Measurements from ENCODE around the gene LLGL1. TPM values are rescaled to one million over a fixed set of nuclear protein-coding genes. Genes with fewer than 3 reads are reported as not detected.

LLGL1 gene
- total RNA-seq, 1 experiment from 2014 or later, result 16.4 TPM

GRCh38 chr17:18253947-18254821, 28.7 kb downstream of the LLGL1 start:
- Mint-ChIP-seq H3K4me1 (ENCODE audit: insufficient read depth, unreplicated experiment) (peaks cover 5% of the 10 kb centered on the region), H3K27me3 (ENCODE audit: insufficient read depth, unreplicated experiment) (no peaks in the 10 kb centered on the region), H3K27ac (ENCODE audit: low read depth, unreplicated experiment) (no peak overlapping the region), H3K36me3 (ENCODE audit: insufficient read depth, unreplicated experiment) (peaks cover 77% of the 10 kb centered on the region), H3K9me3 (ENCODE audit: unreplicated experiment) (no peaks in the 10 kb centered on the region), H3K4me3 (ENCODE audit: unreplicated experiment) (no peak overlapping the region)
- POLR2A ChIA-PET, result no interaction called here
- DNase-seq (ENCODE audit: unreplicated experiment), result no peak
- no peak for TF ChIP-seq CTCF (IDR thresholded peaks at IDR 0.05; ENCODE audit: unreplicated experiment)
- BruUV-seq (replicated peaks), result no TSS peak
- intact Hi-C loops (cut with micrococcal nuclease), result no loop called here
- CTCF ChIA-PET, result interaction anchor here (1.1 kb wide), 1 partner anchor 11 kb away, joined by 3 read pairs; no protein-coding TSS in a partner anchor

- POLR2A ChIA-PET, result interaction anchor here (3.0 kb wide), 1 partner anchor 19 kb away, joined by 13 read pairs; no protein-coding TSS in a partner anchor
- CTCF ChIA-PET, result interaction anchor here (0.5 to 0.8 kb wide), 4 partner anchors 19 to 963 kb away, joined by 3 to 4 read pairs (median 3); no protein-coding TSS in a partner anchor
- peaks cover 70% of the 10 kb centered on the region for H3K36me3 Mint-ChIP-seq (ENCODE audit: insufficient read depth, unreplicated experiment)
- H3K27ac Mint-ChIP-seq (ENCODE audit: low read depth, unreplicated experiment), result no peak overlapping the region
- no peaks in the 10 kb centered on the region for H3K9me3 Mint-ChIP-seq (ENCODE audit: unreplicated experiment)
- DNase-seq (ENCODE audit: unreplicated experiment), result no peak
- no peak for TF ChIP-seq CTCF (IDR thresholded peaks at IDR 0.05; ENCODE audit: unreplicated experiment)
- BruUV-seq (replicated peaks), result no TSS peak
- intact Hi-C loops (cut with micrococcal nuclease), result no loop called here
- H3K4me3 Mint-ChIP-seq (ENCODE audit: unreplicated experiment), result no peak overlapping the region
- no peaks in the 10 kb centered on the region for H3K27me3 Mint-ChIP-seq (ENCODE audit: insufficient read depth, unreplicated experiment)
- peaks cover 5% of the 10 kb centered on the region for H3K4me1 Mint-ChIP-seq (ENCODE audit: insufficient read depth, unreplicated experiment)
These were observed 29.6 kb downstream of the LLGL1 start for GRCh38 chr17:18254888-18255649.

DNA sequence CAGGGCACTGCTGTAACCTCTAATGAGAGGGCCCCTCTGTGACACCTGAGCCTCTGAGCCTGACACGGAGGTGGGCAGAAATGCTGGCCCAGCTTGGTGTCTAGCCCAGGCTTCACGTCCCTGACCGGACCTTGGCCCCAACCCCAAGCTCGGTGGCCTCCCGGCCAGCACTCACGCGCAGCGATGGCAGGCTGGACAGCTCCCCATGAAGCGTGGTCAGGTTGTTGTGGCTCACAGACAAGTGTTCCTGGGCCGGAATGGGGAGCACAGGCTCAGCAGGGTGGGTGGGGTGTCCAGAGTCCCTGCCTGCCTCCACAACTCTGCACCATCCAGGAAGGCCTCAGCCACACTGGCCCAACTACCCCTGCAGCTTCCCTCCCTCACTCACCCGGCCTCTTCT, 30.9 kb downstream of the LLGL1 start:
- BruUV-seq (replicated peaks), result no TSS peak
- no peak overlapping the region for H3K27ac Mint-ChIP-seq (ENCODE audit: low read depth, unreplicated experiment)
- intact Hi-C loops (cut with micrococcal nuclease), result no loop called here
- ChIA-PET CTCF (interaction anchor here (0.8 to 1.7 kb wide), 4 partner anchors 9 to 37 kb away, joined by 3 to 7 read pairs (median 4); no protein-coding TSS in a partner anchor), POLR2A (interaction anchor here (1.4 to 3.0 kb wide), 2 partner anchors 20 to 68 kb away, joined by 3 to 13 read pairs; no protein-coding TSS in a partner anchor)
- H3K27me3 Mint-ChIP-seq (ENCODE audit: insufficient read depth, unreplicated experiment), result no peaks in the 10 kb centered on the region
- no peak for DNase-seq (ENCODE audit: unreplicated experiment)
- no peaks in the 10 kb centered on the region for H3K9me3 Mint-ChIP-seq (ENCODE audit: unreplicated experiment)
- peaks cover 57% of the 10 kb centered on the region for H3K36me3 Mint-ChIP-seq (ENCODE audit: insufficient read depth, unreplicated experiment)
- H3K4me1 Mint-ChIP-seq (ENCODE audit: insufficient read depth, unreplicated experiment), result peaks cover 5% of the 10 kb centered on the region
- peak overlapping the region; percentile 91 for H3K4me3 Mint-ChIP-seq (ENCODE audit: unreplicated experiment)
- no peak for TF ChIP-seq CTCF (IDR thresholded peaks at IDR 0.05; ENCODE audit: unreplicated experiment)

- peaks cover 8% of the 10 kb centered on the region for H3K4me1 Mint-ChIP-seq (ENCODE audit: insufficient read depth, unreplicated experiment)
- TF ChIP-seq CTCF (IDR thresholded peaks at IDR 0.05; ENCODE audit: unreplicated experiment), result no peak
- H3K36me3 Mint-ChIP-seq (ENCODE audit: insufficient read depth, unreplicated experiment), result peaks cover 57% of the 10 kb centered on the region
- peak overlapping the region; percentile 91 for H3K4me3 Mint-ChIP-seq (ENCODE audit: unreplicated experiment)
- ChIA-PET POLR2A (interaction anchor here (1.2 to 3.0 kb wide), 5 partner anchors 20 to 73 kb away, joined by 3 to 13 read pairs (median 6); partner anchors contain the start of genes ALKBH5, SMCR8 and TOP3A), CTCF (interaction anchor here (0.7 to 1.7 kb wide), 8 partner anchors 8 to 71 kb away, joined by 3 to 7 read pairs (median 4); no protein-coding TSS in a partner anchor)
- H3K27ac Mint-ChIP-seq (ENCODE audit: low read depth, unreplicated experiment), result peak overlapping the region; percentile 73
- no peaks in the 10 kb centered on the region for H3K27me3 Mint-ChIP-seq (ENCODE audit: insufficient read depth, unreplicated experiment)
- BruUV-seq (replicated peaks), result no TSS peak
- no peaks in the 10 kb centered on the region for H3K9me3 Mint-ChIP-seq (ENCODE audit: unreplicated experiment)
- no peak for DNase-seq (ENCODE audit: unreplicated experiment)
- intact Hi-C loops (cut with micrococcal nuclease), result no loop called here
These were observed 31.3 kb downstream of the LLGL1 start for GRCh38 chr17:18256776-18257175.

Data from MCF 10A (cell line).